ENCODE results near the gene KIAA0232.
A peak's percentile ranks its signal among the peaks of the same experiment; 100 is the strongest.
"Not testable (repeated sequence)": the region's sequence is repeated elsewhere in the genome, so short reads cannot be mapped to it uniquely, and the experiment has no call there.

KIAA0232 gene

GRCh38 chr4:6756345-6756744 lies 26.2 kb upstream of the KIAA0232 start:
- DNase-seq: not testable (repeated sequence)

- no peak for DNase-seq
These were observed 23.8 kb upstream of the KIAA0232 start for GRCh38 chr4:6758728-6759127.

GRCh38 chr4:6760865-6761264 lies 21.7 kb upstream of the KIAA0232 start:
- no peak for DNase-seq

- DNase-seq: no peak
These were observed 20.6 kb upstream of the KIAA0232 start for GRCh38 chr4:6761649-6762615.

- peak; percentile 40 for DNase-seq
These were observed 19.1 kb upstream of the KIAA0232 start for GRCh38 chr4:6763330-6763851.

- DNase-seq: no peak
These were observed 17.4 kb upstream of the KIAA0232 start for GRCh38 chr4:6764976-6765620.

- no peak for DNase-seq
These were observed 16.8 kb upstream of the KIAA0232 start for GRCh38 chr4:6765703-6766102.

GRCh38 chr4:6767386-6767747 lies 15.2 kb upstream of the KIAA0232 start:
- DNase-seq: no peak

- DNase-seq: no peak
These were observed 14.6 kb upstream of the KIAA0232 start for GRCh38 chr4:6767748-6768538.

- DNase-seq: peak; percentile 32
These were observed 14.0 kb upstream of the KIAA0232 start for GRCh38 chr4:6768539-6768905.

- DNase-seq: no peak
These were observed 13.1 kb upstream of the KIAA0232 start for GRCh38 chr4:6769233-6769988.

- DNase-seq: no peak
These were observed 12.5 kb upstream of the KIAA0232 start for GRCh38 chr4:6769989-6770420.

GRCh38 chr4:6770581-6771228 lies 11.8 kb upstream of the KIAA0232 start:
- DNase-seq: no peak

- DNase-seq: no peak
These were observed 11.3 kb upstream of the KIAA0232 start for GRCh38 chr4:6771229-6771671.

- DNase-seq: no peak
These were observed 10.2 kb upstream of the KIAA0232 start for GRCh38 chr4:6772223-6772928.

GRCh38 chr4:6773106-6773505 lies 9.4 kb upstream of the KIAA0232 start:
- DNase-seq: no peak

GRCh38 chr4:6773616-6774540 lies 8.6 kb upstream of the KIAA0232 start:
- no peak for DNase-seq

- DNase-seq: no peak
These were observed 6.8 kb upstream of the KIAA0232 start for GRCh38 chr4:6775746-6776145.

- DNase-seq: no peak
These were observed 5.4 kb upstream of the KIAA0232 start for GRCh38 chr4:6776920-6777635.
